Measurements from ENCODE around the gene MLXIP.
"Not testable (repeated sequence)": the region's sequence is repeated elsewhere in the genome, so short reads cannot be mapped to it uniquely, and the experiment has no call there.

MLXIP gene

GRCh38 chr12:122078141-122079032 lies at the start of gene MLXIP:
Gene MLXIP (plus strand): TSS chr12:122078756. CDS start chr12:122078854, 98 bp downstream.
- DNase-seq, result peak; percentile 43

GRCh38 chr12:122028905-122029560 lies 49.5 kb upstream of the MLXIP start:
- no peak for DNase-seq

GRCh38 chr12:122029620-122030423 lies 48.7 kb upstream of the MLXIP start:
- DNase-seq, result no peak

GRCh38 chr12:122030424-122031035 lies 48.0 kb upstream of the MLXIP start:
- DNase-seq, result no peak

GRCh38 chr12:122031342-122032216 lies 47.0 kb upstream of the MLXIP start:
- DNase-seq, result peak; percentile 8

- DNase-seq, result no peak
These were observed 46.0 kb upstream of the MLXIP start for GRCh38 chr12:122032580-122032979.

- no peak for DNase-seq
These were observed 43.3 kb upstream of the MLXIP start for GRCh38 chr12:122035292-122035691.

GRCh38 chr12:122036153-122036552 lies 42.4 kb upstream of the MLXIP start:
- DNase-seq, result no peak

- DNase-seq, result no peak
These were observed 37.8 kb upstream of the MLXIP start for GRCh38 chr12:122040579-122041386.

- not testable (repeated sequence) for DNase-seq
These were observed 37.1 kb upstream of the MLXIP start for GRCh38 chr12:122041458-122041857.

- no peak for DNase-seq
These were observed 35.6 kb upstream of the MLXIP start for GRCh38 chr12:122042910-122043309.

- DNase-seq, result no peak
These were observed 35.1 kb upstream of the MLXIP start for GRCh38 chr12:122043476-122043875.

- no peak for DNase-seq
These were observed 33.3 kb upstream of the MLXIP start for GRCh38 chr12:122045262-122045661.

- DNase-seq, result no peak
These were observed 32.4 kb upstream of the MLXIP start for GRCh38 chr12:122046145-122046544.

GRCh38 chr12:122048151-122048550 lies 30.4 kb upstream of the MLXIP start:
- DNase-seq, result no peak

- DNase-seq, result no peak
These were observed 28.7 kb upstream of the MLXIP start for GRCh38 chr12:122049827-122050226.

GRCh38 chr12:122050706-122051105 lies 27.9 kb upstream of the MLXIP start:
- DNase-seq, result no peak

GRCh38 chr12:122051231-122051876 lies 27.2 kb upstream of the MLXIP start:
- DNase-seq, result no peak

GRCh38 chr12:122052285-122052684 lies 26.3 kb upstream of the MLXIP start:
- DNase-seq, result no peak

GRCh38 chr12:122054842-122055520 lies 23.6 kb upstream of the MLXIP start:
- no peak for DNase-seq

Measured in NCI-H1694 treated with DMSO at 0.1 percent for 48 hours (cell line).